ENCODE results near the gene KCNK3. TPM values are rescaled to one million over a fixed set of nuclear protein-coding genes. Genes with fewer than 3 reads are reported as not detected.

The KCNK3 gene
- total RNA-seq, 2 experiments from 2014 or later = not detected

DNA sequence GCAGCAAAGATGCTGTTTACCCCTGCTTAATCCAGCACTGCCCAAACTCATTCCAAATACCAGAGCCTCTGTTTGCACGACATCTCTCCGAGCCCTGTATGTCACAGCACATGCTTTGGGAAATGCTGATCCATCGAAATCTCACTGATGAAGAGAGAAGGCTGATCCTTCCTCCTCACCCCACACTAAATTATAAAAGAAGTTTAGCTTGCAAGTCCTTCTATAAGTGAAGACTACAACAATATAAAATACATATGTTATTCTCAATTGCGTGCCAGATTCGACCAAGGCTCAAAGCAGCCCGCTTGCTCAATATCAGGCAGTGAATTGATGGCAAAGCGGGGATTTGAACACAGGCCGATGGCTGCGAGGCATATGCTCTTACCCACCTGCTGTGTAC lies 40.9 kb downstream of the KCNK3 start:
- ChIA-PET POLR2A (no interaction called here), CTCF (interaction anchor here (2.4 kb wide), 1 partner anchor 13 kb away, joined by 7 read pairs; no protein-coding TSS in a partner anchor)
- Mint-ChIP-seq H3K27ac (no peak overlapping the region), H3K4me1 (ENCODE audit: low read depth) (no peaks in the 10 kb centered on the region), H3K4me3 (no peak overlapping the region), H3K36me3 (no peaks in the 10 kb centered on the region), H3K9me3 (no peaks in the 10 kb centered on the region), H3K27me3 (peaks cover 5% of the 10 kb centered on the region)
- intact Hi-C loops (cut with micrococcal nuclease) = no loop called here
- DNase-seq = no peak

DNA sequence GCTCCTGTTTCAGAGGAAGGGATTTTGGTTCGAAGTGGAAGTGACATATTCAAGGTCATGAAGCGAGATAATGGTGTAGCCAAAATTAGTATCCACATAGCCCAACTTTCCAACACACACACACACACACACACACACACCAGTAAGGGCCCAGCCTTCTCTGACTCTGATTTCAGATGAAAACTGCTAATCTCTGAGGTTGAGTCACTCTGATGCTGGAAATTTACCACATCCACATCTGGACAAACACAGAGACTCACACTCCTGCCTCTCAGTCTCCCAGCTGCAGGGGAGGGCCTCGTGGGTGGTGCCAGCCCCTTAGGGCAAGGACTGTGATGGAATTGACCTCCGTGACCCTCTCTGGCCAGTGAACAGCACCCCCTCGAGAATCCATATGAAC lies 42.6 kb downstream of the KCNK3 start:
- CTCF ChIA-PET = no interaction called here
- peaks cover 5% of the 10 kb centered on the region for H3K27me3 Mint-ChIP-seq
- no peaks in the 10 kb centered on the region for H3K4me1 Mint-ChIP-seq (ENCODE audit: low read depth)
- H3K27ac Mint-ChIP-seq = no peak overlapping the region
- no peaks in the 10 kb centered on the region for H3K9me3 Mint-ChIP-seq
- DNase-seq = no peak
- H3K4me3 Mint-ChIP-seq = no peak overlapping the region
- POLR2A ChIA-PET = no interaction called here
- H3K36me3 Mint-ChIP-seq = no peaks in the 10 kb centered on the region
- intact Hi-C loops (cut with micrococcal nuclease) = no loop called here

DNA sequence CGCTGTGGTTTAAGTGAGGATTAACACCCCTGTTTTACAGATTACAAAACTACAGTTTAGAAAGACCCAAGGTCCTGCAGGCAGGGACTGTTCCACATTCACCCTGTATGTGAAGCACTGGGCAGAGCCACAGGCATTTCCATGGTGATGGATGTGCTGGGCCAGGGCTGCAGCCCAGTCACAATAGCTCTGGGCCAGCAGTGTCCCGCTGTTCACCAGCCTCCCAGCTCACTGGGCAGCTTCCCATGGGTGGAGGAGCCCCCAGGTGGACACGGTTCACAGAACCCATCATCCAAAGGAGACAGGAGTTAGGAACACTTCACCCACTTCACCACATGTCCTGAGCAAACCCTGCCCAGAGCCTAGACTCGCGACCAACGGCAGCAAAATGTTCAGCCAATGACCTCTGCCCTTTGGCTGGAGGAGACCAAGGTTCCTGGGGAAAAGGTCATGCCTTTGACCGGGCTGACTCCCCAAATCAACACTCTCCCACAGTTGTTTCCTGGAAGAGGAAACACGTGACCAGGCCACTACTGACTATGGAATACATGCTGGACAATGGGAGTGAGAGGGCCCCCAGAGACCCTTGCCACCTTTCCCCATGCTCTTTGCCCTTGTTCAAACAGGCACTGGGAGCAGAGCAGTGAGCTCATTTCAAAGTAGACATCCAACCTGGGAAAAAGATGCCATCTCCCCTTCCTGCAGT lies 43.5 kb downstream of the KCNK3 start:
- CTCF ChIA-PET = interaction anchor here (1.1 kb wide), 1 partner anchor 11 kb away, joined by 3 read pairs; no protein-coding TSS in a partner anchor
- DNase-seq = no peak
- POLR2A ChIA-PET = no interaction called here
- intact Hi-C loops (cut with micrococcal nuclease) = no loop called here
- Mint-ChIP-seq H3K27me3 (peaks cover 5% of the 10 kb centered on the region), H3K27ac (no peak overlapping the region), H3K9me3 (no peaks in the 10 kb centered on the region), H3K4me3 (no peak overlapping the region), H3K36me3 (no peaks in the 10 kb centered on the region), H3K4me1 (ENCODE audit: low read depth) (no peaks in the 10 kb centered on the region)

DNA sequence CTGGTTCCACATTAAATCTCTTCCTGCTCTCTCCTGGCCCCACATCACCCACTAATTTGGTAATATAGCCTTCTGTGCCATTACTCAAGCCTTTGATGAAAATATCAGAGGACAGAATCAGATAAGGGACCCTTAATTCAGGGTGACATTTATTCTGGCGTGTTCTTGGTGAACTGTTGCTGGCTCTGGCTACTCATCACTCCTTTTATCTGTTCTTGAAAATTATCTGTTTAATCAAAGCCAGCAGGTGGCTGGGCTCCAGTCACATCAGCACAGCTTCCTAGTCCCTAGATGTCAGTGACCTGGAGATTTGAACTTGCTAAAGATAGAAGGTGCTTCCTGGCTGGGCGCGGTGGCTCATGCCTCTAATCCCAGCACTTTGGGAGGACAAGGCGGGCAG lies 44.7 kb downstream of the KCNK3 start:
- H3K4me1 Mint-ChIP-seq (ENCODE audit: low read depth) = no peaks in the 10 kb centered on the region
- peaks cover 4% of the 10 kb centered on the region for H3K27me3 Mint-ChIP-seq
- H3K9me3 Mint-ChIP-seq = no peaks in the 10 kb centered on the region
- CTCF ChIA-PET = no interaction called here
- DNase-seq = no peak
- no peaks in the 10 kb centered on the region for H3K36me3 Mint-ChIP-seq
- H3K27ac Mint-ChIP-seq = no peak overlapping the region
- intact Hi-C loops (cut with micrococcal nuclease) = no loop called here
- POLR2A ChIA-PET = no interaction called here
- H3K4me3 Mint-ChIP-seq = no peak overlapping the region

DNA sequence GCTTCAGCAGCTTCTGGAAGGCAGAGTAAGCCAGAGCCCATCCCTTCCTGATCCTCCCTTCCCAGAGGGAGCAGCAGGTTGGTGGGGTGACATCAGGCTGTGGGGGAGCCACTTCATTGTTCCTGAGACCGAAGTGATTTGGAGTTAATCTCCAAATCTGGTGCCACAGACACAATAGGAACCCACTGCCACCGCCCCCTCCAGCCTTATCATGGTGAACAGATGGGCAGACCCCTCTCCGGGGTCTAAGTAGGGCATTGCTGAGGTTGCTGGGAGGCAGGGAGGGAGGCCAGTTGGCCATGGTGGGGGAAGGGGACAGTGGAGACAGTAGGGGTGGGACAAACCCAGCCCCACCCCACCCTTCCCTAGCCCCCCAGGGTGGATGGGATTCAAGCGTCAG lies 46.0 kb downstream of the KCNK3 start:
- Mint-ChIP-seq H3K4me3 (no peak overlapping the region), H3K36me3 (no peaks in the 10 kb centered on the region), H3K9me3 (no peaks in the 10 kb centered on the region), H3K4me1 (ENCODE audit: low read depth) (no peaks in the 10 kb centered on the region), H3K27me3 (peaks cover 4% of the 10 kb centered on the region), H3K27ac (no peak overlapping the region)
- ChIA-PET CTCF (no interaction called here), POLR2A (no interaction called here)
- no peak for DNase-seq
- intact Hi-C loops (cut with micrococcal nuclease) = no loop called here

DNA sequence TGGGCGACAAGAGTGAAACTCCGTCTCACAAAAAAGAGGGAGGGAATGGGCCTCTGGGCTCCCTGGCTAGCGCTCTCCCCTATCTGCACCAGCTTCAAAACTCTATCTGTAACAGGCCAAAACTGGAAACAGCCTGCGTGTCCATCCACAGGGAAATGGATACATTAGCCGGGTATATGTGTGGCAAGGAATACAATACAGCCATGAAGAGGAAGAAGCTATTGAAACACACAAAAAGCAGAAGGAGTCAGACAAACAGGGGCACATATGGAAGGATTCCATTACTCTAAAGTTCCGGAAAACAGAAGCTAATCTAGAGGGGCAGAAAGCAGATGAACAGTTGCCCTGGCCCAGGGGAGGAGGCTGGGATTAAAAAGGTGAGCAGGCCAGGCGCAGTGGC lies 47.0 kb downstream of the KCNK3 start:
- ChIA-PET POLR2A (no interaction called here), CTCF (interaction anchor here (8.7 kb wide), 1 partner anchor 134 kb away, joined by 146 read pairs; no protein-coding TSS in a partner anchor)
- Mint-ChIP-seq H3K4me3 (no peak overlapping the region), H3K9me3 (no peaks in the 10 kb centered on the region), H3K27ac (no peak overlapping the region), H3K36me3 (no peaks in the 10 kb centered on the region), H3K4me1 (ENCODE audit: low read depth) (no peaks in the 10 kb centered on the region), H3K27me3 (peaks cover 4% of the 10 kb centered on the region)
- intact Hi-C loops (cut with micrococcal nuclease) = no loop called here
- DNase-seq = no peak

DNA sequence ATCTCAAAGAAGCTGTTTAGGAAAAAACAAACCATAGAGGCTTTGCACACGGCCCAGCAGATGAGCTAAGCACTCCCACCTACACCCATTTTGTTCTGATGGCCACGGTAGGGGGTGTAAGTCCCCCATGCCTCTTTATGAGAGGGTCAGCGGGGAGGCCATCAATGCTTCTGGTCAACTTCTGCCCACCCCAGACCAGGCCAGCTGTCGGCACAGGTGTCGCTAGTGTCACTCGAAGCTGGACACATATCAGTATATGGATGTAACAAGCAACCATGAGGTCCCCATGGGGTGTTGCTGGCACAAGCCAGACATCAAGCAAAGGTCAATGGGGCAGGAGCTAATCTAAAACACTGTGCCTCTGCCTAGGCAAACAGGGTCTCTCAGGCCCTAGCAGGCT lies 47.8 kb downstream of the KCNK3 start:
- POLR2A ChIA-PET = no interaction called here
- Mint-ChIP-seq H3K4me1 (ENCODE audit: low read depth) (no peaks in the 10 kb centered on the region), H3K4me3 (no peak overlapping the region), H3K9me3 (no peaks in the 10 kb centered on the region), H3K36me3 (no peaks in the 10 kb centered on the region), H3K27me3 (peaks cover 4% of the 10 kb centered on the region), H3K27ac (no peak overlapping the region)
- DNase-seq = no peak
- intact Hi-C loops (cut with micrococcal nuclease) = no loop called here
- CTCF ChIA-PET = interaction anchor here (8.7 kb wide), 1 partner anchor 135 kb away, joined by 146 read pairs; no protein-coding TSS in a partner anchor

DNA sequence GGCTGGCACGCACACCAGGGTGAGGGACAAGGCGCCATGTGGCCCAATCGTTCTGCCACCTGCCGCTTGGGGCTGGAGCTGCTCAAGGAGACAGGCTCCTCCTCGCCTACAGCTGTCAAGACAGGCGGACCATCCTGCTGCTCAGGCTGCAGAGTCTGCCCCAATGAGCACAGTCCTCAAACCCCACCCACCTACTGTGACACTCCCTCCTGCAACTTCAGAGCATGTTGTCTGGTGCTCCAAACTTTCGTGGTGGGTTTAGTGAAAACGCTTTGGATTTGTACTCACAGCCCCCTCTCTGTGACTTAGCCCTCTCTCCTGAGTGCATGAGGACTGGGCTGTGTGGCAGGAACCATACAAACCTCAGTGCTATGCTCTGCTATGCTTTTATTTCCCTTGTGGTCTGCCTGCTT lies 48.4 kb downstream of the KCNK3 start:
- no peak for DNase-seq
- POLR2A ChIA-PET = no interaction called here
- H3K27ac Mint-ChIP-seq = no peak overlapping the region
- H3K4me1 Mint-ChIP-seq (ENCODE audit: low read depth) = no peaks in the 10 kb centered on the region
- CTCF ChIA-PET = interaction anchor here (8.7 kb wide), 1 partner anchor 135 kb away, joined by 146 read pairs; no protein-coding TSS in a partner anchor
- no peaks in the 10 kb centered on the region for H3K9me3 Mint-ChIP-seq
- no peak overlapping the region for H3K4me3 Mint-ChIP-seq
- H3K27me3 Mint-ChIP-seq = peaks cover 4% of the 10 kb centered on the region
- intact Hi-C loops (cut with micrococcal nuclease) = loop anchor here (1.0 kb wide), 1 partner anchor 136 kb away; no protein-coding TSS in a partner anchor
- H3K36me3 Mint-ChIP-seq = no peaks in the 10 kb centered on the region

DNA sequence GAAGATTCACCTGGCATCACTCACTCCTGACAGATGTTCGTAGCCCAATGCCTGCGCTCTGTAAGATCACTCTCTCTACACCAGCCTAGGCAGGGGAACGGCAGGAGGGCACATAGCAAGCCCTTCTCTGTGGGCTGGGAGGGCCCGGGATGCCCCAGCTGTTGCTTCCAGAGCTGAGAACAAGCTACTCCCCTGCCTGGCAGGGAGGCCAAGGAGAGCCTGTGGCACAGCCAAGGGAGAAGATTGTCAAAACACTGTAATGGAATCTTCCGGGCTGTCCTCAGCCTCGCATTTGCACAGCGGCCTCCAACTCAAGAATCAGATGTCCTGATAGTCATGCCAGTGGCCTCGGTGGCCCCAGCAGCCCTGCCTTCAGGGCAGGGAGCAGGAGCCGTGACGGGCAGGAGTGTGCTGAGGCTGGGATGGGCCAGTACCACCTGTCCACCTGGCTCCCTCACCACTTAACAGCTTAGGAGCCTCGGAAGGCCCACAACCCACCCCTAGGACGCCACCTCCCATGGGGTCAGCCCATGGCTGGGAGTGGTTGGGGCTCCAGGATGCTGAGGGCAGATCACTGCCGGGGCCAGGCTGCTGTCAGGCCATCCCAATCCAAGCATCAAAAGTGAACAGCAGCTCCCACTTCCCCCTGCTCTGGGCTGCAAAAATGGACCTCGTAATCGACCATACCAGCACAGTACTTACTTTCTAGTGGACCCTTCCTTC lies 49.7 kb downstream of the KCNK3 start:
- Mint-ChIP-seq H3K4me3 (no peak overlapping the region), H3K27me3 (peaks cover 2% of the 10 kb centered on the region), H3K4me1 (ENCODE audit: low read depth) (no peaks in the 10 kb centered on the region), H3K9me3 (no peaks in the 10 kb centered on the region), H3K36me3 (no peaks in the 10 kb centered on the region), H3K27ac (no peak overlapping the region)
- ChIA-PET POLR2A (no interaction called here), CTCF (interaction anchor here (8.7 kb wide), 1 partner anchor 137 kb away, joined by 146 read pairs; no protein-coding TSS in a partner anchor)
- DNase-seq = no peak
- intact Hi-C loops (cut with micrococcal nuclease) = no loop called here

DNA sequence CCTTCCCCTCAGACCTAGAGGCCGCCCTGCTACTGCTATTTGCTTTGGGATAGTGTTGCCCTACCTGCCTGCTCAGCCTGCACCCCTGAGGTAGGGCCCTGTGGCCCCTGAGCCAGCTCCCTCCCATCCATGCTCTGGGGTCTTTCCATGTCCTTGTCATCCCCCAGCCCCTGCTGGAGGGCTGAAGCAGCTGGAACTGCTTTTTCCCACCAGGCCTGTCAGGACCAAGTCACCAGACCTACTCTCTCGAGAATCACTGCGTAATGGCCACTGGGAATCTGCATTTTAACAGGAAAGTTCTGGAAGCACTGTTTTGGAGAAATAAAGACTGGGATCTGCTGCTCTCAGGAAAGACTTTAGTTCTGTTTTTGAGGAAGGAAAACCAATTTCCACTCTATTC lies 51.3 kb downstream of the KCNK3 start:
- intact Hi-C loops (cut with micrococcal nuclease) = no loop called here
- Mint-ChIP-seq H3K4me1 (ENCODE audit: low read depth) (no peaks in the 10 kb centered on the region), H3K36me3 (no peaks in the 10 kb centered on the region), H3K9me3 (no peaks in the 10 kb centered on the region), H3K27me3 (no peaks in the 10 kb centered on the region), H3K27ac (no peak overlapping the region), H3K4me3 (no peak overlapping the region)
- POLR2A ChIA-PET = no interaction called here
- no peak for DNase-seq
- CTCF ChIA-PET = interaction anchor here (8.7 kb wide), 1 partner anchor 138 kb away, joined by 146 read pairs; no protein-coding TSS in a partner anchor

DNA sequence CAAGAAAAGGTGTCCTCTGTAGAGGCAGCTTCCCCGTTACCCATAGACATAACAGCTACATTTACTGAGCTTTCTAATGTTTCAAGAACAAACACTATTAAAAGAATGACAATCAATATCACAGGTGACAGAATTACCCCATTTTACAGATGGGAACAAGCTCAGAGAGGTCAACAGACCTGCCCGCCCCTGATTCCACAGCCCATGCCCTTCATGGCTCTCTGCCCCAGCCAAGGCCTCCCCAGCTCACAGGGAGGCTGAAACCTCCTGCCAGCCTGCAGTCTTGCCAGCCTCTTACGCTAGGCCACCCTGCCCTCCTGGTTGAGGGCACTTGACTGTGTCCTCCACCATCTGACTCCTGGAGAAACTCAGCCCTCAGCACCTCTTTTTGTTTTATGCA lies 52.4 kb downstream of the KCNK3 start:
- DNase-seq = no peak
- Mint-ChIP-seq H3K4me3 (no peak overlapping the region), H3K4me1 (ENCODE audit: low read depth) (no peaks in the 10 kb centered on the region), H3K27ac (no peak overlapping the region), H3K9me3 (no peaks in the 10 kb centered on the region), H3K36me3 (no peaks in the 10 kb centered on the region), H3K27me3 (no peaks in the 10 kb centered on the region)
- ChIA-PET CTCF (interaction anchor here (0.7 to 8.7 kb wide), 13 partner anchors 11 to 363 kb away, joined by 3 to 146 read pairs (median 4); no protein-coding TSS in a partner anchor), POLR2A (interaction anchor here (0.9 kb wide), 1 partner anchor 20 kb away, joined by 3 read pairs; no protein-coding TSS in a partner anchor)
- intact Hi-C loops (cut with micrococcal nuclease) = loop anchor here (1.0 to 5.0 kb wide), 2 partner anchors 140 to 243 kb away; no protein-coding TSS in a partner anchor

DNA sequence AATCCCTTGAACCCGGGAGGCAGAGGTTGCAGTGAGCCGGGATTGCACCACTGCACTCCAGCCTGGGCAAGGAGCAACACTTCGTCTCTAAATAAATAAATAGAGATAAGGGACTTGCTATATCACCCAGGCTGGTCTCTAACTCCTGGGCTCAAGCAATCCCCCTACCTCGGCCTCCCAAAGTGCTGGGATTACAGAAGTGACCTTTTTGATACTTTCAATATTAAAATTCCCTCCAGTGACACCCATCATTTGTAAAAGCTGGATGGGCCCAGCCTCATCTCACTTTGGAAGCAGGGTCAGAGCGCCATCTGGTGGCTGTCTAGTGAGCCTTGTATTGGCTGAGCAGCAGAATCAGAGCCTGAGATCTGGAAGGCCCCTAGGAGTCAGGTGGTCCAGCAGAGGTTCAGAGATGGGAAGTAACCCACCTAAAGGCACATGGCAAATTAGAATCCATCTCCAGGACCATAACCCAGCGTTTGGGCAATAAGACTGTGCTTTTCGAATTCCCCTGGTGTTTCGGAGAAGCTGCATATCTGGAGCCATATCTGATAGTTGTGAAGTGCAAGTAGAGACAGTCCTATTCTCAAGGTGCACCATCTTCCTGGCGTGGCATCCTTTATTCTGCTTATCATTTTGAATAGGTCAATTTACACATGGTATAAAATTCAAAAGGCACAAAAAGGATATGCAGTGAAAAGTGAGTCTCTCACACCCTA lies 53.2 kb downstream of the KCNK3 start:
- no peak overlapping the region for H3K4me3 Mint-ChIP-seq
- H3K27ac Mint-ChIP-seq = no peak overlapping the region
- ChIA-PET CTCF (interaction anchor here (0.6 to 8.7 kb wide), 20 partner anchors 9 to 271 kb away, joined by 3 to 146 read pairs (median 4); no protein-coding TSS in a partner anchor), POLR2A (no interaction called here)
- DNase-seq = peak; percentile 86
- H3K4me1 Mint-ChIP-seq (ENCODE audit: low read depth) = no peaks in the 10 kb centered on the region
- no peaks in the 10 kb centered on the region for H3K27me3 Mint-ChIP-seq
- H3K9me3 Mint-ChIP-seq = no peaks in the 10 kb centered on the region
- intact Hi-C loops (cut with micrococcal nuclease) = loop anchor here (1.0 to 5.0 kb wide), 2 partner anchors 140 to 243 kb away; no protein-coding TSS in a partner anchor
- H3K36me3 Mint-ChIP-seq = no peaks in the 10 kb centered on the region
